ENCODE results near the gene DHX40. TPM values are rescaled to one million over a fixed set of nuclear protein-coding genes. Genes with fewer than 3 reads are reported as not detected.
A peak's percentile ranks its signal among the peaks of the same experiment; 100 is the strongest.
"Not testable (repeated sequence)": the region's sequence is repeated elsewhere in the genome, so short reads cannot be mapped to it uniquely, and the experiment has no call there.

Gene DHX40, protein sequence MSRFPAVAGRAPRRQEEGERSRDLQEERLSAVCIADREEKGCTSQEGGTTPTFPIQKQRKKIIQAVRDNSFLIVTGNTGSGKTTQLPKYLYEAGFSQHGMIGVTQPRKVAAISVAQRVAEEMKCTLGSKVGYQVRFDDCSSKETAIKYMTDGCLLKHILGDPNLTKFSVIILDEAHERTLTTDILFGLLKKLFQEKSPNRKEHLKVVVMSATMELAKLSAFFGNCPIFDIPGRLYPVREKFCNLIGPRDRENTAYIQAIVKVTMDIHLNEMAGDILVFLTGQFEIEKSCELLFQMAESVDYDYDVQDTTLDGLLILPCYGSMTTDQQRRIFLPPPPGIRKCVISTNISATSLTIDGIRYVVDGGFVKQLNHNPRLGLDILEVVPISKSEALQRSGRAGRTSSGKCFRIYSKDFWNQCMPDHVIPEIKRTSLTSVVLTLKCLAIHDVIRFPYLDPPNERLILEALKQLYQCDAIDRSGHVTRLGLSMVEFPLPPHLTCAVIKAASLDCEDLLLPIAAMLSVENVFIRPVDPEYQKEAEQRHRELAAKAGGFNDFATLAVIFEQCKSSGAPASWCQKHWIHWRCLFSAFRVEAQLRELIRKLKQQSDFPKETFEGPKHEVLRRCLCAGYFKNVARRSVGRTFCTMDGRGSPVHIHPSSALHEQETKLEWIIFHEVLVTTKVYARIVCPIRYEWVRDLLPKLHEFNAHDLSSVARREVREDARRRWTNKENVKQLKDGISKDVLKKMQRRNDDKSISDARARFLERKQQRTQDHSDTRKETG
- 33.2 TPM for total RNA-seq

DNA sequence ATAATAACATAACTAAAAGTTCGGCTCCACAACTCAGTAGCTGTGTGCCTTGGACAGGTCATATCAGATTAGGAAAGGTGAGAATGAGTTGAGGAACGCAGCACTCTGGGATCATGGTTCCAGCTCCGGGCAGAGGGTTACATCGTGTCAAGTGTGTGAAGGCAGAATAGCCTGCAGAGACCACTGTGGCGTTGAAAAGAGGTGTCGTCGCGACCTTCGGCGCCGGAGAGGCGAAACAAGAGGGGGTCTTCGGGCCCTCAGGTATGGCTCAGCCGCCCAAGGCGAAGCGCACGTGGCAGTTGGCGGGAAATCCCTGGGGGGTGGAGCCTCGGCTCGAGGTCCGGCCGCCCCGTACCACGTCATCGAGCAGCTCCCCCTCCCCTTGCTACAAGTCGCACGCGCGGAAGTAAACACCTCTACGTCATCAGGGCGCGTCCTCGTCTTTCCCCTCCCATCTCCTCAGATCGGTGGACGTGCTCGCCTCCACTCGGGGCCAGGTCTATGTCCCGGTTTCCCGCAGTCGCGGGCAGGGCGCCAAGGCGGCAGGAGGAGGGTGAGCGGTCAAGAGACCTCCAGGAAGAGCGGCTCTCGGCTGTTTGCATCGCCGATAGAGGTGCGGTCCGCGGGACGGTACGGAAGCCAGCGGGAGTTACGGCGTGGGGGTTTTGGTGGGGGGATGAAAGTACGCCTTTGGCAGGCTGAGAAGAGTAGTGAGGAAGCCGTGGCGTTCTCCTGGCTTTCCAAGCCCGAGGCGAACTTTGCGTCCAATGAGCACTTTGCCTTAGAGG, at the start of gene DHX40:
Gene DHX40, plus strand, starts transcription at position 440 of the 788 bp plus-strand sequence. Its CDS starts 62 bp downstream, at position 502.
- peak; percentile 95 for DNase-seq (ENCODE audit: low spot score)

DNA sequence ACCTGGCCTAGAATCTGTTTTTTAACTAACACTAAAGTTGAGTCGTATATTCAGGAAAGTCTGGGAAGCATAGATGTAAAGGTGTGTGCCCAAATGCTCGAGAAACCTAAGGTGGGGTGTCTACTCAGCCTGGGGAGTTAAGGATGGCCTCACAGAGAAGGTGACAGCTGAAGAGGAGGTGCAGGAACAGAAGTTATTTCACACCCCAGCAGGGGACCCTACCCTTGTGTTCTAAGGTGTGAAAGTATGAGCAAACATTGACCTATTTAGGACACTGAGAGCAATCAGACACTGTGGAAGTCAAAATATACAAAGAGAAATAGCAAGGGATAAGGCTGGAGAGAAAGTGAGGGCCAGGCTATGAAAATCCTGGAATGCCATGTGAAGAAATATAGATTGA, 49.0 kb upstream of the DHX40 start:
- DNase-seq (ENCODE audit: low spot score) = no peak

DNA sequence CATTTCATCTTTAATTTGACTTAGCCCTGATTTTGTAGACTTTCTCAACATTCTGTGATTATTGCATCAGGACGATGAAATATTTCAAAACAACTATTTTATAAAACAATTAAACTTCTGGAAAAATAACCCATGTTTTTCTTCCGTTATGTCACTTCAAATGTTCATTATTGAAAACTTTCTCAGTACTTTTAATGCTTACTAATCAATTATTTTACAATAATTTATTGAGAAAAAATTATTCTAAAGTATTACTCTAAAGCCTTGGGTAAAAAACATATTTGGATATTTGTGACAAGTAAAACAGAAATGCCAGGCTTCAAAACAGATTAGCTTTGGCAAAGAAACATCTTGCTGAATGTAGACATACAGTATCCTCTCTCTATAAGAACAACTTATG, 46.3 kb upstream of the DHX40 start:
- DNase-seq (ENCODE audit: low spot score) = no peak

DNA sequence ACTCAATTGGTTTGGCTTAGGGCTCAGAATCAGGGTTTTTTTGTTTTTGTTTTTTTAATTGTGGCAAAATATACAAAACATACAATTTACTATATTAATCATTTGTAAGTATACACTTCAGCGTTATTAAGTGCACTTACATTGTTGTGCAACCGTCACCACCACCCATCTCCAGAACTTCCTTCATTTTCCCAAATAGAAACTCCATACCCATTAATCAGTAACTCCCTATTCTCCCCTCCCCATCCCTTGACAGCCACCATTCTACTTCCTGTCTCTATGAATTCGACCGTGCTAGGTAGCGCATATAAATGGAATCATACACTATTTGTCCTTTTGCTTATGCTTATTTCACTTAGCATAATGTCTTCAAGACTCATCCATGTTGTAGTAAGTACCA, 45.2 kb upstream of the DHX40 start:
- no peak for DNase-seq (ENCODE audit: low spot score)

DNA sequence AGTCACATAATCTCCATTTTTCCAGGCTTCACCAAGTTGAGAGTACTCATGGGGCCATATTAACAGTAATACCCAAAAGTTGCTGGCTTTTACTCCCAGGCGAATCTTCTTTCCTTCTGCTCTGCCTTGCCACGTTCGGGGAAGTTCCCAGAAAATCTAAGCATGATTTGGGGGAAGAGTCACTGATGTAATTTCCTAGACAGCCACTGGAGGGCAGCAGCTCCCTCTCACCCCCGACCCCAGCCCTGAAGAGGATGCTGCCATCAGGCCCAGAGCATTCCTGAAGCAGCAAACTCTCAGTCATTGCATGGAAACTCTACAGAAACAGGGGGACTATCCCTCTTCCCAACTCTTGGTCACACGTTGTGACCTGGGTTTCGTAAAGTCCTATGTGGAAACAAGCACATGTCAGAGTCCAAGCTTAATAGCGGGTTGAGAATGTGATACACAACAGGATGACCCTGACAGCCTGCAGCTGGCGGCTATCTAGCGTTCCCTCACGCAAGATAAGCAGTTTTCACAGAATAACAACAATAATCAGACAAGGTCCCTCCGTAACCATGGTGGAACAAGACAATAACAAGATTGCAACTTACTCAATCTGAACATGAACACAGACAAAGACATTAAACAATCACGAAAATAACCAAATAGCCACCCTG, 43.8 kb upstream of the DHX40 start:
- peak; percentile 49 for DNase-seq (ENCODE audit: low spot score)

DNA sequence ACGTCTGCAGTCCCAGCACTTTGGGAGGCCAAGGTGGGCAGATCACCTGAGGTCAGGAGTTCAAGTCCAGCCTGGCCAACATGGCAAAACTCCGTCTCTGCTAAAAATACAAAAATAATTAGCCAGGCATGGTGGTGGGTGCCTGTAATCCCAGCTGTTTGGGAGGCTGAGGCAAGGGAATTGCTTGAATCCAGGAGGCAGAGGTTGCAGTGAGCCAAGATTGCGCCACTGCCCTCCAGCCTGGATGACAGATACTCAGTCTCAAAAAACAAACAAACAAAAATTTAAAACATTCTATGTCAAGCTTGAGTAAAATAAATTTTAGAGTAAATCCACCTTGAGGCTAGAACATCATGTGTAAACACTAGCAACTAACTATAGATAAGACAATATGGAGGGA, 40.5 kb upstream of the DHX40 start:
- DNase-seq (ENCODE audit: low spot score) = not testable (repeated sequence)

DNA sequence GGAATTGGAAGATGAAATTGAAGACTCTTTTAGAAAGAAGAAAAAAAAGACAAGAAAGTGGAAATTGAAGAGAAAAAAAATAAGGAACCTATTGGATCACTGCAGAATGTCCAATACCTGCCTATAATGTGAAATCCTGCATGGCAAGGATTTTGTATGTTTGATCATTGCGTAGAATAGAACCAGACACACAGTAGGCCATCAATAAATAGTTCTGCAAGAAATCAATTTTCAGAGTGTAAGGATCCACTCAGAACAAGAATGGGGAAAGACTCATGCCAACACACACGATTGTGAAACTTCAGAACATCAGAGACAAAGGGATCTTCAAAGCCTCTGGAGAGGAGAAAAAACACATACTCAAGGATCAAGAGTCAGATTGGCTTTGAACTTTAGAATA, 39.7 kb upstream of the DHX40 start:
- DNase-seq (ENCODE audit: low spot score) = no peak

DNA sequence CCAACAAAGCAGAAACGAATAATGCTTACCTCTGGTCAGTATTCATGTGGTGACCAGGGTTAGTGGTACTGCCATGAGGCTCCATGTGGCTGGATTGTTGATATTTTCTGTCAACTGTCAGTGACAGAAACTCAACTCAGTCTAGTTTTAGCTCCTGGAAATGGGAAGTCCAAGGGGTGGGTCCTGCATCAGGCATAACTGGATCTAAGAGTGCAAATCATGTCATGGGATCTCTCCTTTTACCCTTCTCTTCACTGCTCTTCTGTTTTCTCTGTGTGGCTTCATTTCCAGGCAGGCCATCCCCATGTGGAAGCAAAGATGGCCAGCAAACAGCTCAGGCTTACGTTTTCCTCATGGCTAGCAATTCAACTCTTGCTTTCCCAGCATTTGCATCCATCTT, 39.0 kb upstream of the DHX40 start:
- no peak for DNase-seq (ENCODE audit: low spot score)

DNA sequence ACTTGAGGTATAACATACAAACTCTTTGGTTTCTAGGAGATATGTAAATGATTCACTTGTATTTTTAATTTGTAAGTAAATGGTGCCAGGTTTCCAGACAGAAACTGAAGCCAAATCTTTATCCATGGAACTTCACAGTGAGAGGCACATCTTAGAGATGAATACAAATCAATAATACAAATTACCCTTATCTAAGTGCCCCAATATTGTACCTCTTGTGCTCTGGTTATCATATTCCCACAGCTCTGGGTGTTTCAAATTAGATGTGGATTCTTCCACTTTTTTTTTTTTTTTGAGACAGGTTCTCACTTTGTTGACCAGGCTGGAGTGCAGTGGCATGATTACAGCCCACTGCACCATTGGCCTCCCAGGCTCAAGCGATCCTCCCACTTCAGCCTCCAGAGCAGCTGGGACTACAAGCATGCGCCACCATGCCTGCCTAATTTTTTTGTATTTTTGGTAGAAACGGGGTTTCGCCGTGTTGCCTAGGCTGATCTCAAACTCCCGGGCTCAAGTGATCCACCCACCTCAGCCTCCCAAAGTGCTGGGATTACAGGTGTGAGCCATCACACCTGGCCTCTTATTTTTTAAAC, 38.0 kb upstream of the DHX40 start:
- DNase-seq (ENCODE audit: low spot score) = no peak

DNA sequence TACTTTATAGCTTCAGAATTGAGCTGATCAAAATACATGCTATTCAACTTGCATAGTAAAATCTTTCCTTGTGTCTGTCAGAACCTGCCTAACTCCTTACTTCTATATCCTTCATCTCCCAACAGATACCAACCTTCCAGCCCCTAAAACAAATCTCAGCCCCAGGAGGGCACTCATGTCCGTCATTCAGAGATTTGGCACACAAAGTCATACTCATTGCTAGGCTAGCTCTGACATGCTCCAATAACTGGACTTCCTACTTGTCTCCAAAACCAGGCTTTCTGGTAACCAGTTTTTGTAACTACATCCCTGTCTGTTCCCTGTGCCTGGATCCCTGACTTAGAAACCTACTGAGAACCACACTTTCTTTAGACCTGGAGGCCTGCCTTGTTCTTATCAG, 37.5 kb upstream of the DHX40 start:
- no peak for DNase-seq (ENCODE audit: low spot score)

DNA sequence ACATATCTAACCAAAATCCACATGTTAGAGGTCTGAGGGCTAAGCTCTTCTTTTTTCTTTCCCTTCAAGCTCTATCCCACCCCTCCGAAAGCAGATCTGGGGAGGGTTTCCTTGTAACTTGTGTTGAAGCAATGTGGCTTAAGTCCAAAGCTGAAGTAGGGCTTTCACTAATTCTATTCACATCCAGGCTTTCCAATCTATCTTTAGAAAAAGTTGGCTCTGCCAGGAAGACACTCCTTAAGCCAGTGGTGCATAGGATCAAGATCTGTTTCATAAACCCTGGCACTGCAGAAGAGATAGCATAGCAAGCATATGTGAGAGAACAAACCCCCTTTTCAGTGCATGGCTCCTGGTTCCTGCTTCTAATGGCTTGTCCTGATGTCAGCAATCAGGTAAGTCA, 34.9 kb upstream of the DHX40 start:
- no peak for DNase-seq (ENCODE audit: low spot score)

DNA sequence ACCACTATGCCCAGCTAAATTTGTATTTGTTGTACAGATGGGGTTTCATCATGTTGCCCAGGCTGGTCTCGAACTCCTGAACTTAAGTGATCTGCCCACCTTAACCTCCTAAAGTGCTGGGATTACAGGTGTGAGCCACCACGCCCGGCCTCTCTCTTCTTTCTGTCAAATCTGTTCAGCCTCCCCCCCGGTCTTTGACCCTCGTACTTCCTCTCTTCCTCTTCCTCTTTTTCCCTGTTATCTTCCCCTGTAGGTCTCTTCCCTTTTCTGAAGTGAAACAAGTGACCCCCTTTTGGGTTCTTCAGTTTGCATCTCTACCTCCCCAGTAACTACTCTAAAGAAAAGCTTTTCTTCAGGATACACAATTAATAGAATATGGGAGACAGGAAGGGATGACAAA, 31.7 kb upstream of the DHX40 start:
- no peak for DNase-seq (ENCODE audit: low spot score)

DNA sequence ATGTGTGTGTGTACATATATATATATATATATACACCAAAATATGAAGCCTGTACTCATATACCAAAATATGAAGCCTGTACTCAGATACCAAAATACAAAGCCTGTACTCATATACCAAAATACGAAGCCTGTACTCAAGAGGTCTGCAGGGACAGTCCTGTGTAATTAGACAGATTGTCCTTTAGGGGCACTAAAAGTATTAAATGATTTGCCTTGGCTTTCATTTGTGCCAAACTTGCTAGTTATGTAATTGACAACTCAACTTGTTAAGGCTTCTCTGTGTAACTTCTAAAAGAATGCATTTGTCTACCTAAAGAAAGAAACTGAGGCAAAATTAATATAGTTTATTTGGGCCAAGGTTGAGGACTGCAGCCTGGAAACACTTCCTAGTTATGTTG, 30.8 kb upstream of the DHX40 start:
- DNase-seq (ENCODE audit: low spot score) = no peak

DNA sequence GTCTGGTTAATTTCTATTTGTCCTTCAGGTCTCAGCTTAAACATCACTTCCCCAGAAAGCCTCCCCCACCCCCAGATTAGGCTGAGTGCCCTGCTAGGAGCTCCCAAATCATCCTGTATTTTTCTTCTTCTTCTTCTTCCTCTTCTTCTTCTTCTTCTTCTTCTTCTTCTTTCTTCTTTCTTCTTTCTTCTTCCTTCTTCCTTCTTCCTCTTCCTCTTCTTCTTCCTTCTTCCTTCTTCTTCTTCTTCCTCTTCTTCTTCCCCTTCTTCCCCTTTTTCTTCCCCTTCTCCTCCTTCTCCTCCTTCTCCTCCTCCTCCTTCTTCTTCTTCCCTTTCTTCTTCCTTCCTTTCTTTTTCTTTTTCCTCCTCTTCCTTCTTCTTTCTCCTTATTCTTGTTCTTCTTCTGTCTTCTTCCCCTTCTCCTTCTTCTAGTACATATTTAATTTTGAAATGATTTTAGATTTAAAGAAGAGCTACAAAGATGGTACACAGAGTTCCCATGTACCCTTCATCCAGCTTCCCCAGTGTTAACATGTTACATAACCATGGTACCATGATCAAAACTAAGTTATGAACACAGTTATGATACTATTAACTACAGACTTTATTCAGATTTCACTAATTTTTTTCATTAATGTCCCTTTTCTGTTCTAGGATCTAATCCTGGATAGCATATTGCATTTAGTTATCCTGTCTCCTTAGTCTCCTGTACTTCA, 27.1 kb upstream of the DHX40 start:
- no peak for DNase-seq (ENCODE audit: low spot score)

DNA sequence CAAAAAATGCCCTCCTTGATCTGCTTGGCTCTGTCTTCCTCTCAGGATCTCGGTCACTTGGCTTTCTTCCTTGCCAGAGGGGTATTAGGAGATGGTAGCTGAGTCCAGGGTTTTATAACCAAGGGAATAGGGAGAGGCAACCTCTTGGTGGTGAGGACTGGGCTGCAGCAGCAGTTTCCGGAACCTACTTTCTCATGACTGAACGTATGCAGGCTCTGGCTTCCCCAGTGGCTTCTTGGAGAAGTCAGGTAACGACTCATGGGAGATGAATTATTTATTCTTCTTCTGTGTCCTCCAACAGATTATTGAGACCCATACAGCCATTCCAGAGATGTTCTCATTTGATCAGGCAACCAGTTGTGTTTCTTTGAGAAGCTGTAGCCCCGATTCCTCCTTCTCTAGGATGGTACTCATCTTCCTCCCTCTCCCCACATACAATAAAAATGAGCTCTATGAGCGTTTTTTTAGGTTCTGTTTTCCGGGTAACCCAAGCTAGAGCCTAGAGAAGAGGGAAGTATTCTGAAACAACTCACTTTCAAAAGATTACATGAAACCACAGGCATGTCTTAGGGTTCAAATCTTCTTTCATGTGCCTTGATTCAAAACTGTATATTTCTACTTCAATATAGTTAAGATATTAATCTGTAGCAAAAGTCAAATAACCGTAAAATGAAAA, 22.3 kb upstream of the DHX40 start:
- no peak for DNase-seq (ENCODE audit: low spot score)

DNA sequence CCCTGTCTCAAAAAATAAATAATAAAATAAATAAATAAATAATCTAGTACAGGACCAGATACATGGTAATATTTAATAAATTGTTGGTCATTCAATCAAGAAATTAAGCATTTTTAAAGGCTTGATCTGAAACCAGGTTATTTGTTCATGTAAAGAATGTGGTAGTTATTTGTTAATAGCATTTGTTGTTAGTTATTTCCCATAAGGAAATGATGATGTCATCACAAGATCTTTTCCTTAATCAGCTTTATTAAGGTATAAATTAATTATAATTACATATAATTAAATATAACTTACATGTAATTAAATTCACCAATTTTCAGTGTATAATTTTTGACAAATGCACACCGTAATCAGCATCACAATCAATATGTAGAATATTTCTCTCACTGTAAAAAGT, 19.5 kb upstream of the DHX40 start:
- no peak for DNase-seq (ENCODE audit: low spot score)

DNA sequence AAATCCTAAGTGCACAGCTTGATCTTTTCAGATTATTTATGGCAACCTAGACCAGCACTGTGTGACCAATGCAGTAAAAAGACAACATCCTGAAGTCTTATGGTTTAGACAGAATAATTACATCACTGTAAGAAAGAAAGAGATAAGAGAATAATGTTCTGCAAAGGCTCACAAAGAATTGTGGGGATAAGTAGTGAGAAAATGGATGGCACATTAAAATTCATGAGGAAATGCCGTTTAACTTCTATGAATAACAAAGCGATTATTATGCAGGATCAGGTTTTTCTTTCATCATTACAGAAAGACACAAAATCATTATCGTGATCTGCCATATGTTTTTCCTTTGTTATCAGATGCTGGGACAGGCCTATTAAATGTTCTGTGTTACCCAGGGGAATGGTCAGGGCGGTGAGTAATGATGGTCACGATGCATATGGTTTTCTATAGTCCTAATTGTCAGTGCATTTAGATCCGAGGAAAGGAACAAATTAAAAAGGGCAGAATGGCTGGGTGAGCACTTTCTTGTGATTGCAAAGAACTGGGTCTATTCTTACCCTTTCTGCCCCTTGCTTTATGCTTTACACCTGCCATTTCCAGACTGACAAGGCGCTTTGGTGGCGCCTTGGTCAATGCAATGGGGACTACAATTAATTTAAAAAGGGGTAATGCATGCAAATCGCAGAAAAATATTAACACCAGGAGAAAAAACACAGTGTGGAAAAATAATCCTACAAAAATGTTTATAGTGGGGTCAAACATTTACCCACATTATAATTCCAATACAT, 18.1 kb upstream of the DHX40 start:
- no peak for DNase-seq (ENCODE audit: low spot score)

DNA sequence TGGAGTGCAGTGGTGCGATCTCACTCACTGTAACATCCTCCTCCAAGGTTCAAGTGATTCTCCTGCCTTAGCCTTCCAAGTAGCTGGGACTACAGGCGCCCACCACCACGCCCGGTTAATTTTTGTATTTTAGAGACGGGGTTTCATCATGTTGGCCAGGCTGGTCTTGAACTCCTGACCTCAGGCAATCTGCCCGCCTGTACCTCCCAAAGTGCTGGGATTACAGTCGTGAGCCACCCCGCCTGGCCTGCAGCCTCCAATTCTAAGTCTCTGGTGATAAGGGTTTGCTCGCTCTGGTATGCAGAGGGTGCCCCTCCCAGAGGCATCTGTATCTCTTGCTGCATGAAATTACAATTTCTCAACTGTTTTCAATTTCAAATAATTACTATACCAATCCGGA, 16.4 kb upstream of the DHX40 start:
- not testable (repeated sequence) for DNase-seq (ENCODE audit: low spot score)

DNA sequence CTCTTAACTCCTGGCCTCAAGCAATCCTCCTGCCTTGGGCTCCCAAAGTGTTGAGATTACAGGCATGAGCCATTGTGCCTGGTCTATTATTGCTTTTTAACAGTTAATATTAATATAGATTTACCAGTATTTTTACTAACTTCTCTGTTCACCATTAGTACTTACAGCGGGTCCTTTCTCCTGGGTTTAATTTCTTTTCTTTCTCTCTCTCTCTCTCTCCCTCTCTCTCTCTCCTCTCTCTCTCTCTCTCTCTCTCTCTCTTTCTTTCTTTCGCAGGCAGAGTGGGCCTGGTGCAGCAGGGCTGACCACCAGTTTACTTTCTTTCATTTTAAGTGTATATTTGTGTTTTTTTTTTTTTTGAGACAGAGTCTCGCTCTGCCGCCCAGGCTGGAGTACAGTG, 14.7 kb upstream of the DHX40 start:
- DNase-seq (ENCODE audit: low spot score) = no peak

All from mucosa of gallbladder (tissue), 1 donor.